T-helper 9 cell (primary cell): Measurements from ENCODE around the gene CSNK1D.
A peak's percentile ranks its signal among the peaks of the same experiment; 100 is the strongest.

Experiments used
- DNase-seq: peaks from one replicate; pipeline ENCODE4 v3.0.0-alpha.2; 2020

Gene CSNK1D

DNA sequence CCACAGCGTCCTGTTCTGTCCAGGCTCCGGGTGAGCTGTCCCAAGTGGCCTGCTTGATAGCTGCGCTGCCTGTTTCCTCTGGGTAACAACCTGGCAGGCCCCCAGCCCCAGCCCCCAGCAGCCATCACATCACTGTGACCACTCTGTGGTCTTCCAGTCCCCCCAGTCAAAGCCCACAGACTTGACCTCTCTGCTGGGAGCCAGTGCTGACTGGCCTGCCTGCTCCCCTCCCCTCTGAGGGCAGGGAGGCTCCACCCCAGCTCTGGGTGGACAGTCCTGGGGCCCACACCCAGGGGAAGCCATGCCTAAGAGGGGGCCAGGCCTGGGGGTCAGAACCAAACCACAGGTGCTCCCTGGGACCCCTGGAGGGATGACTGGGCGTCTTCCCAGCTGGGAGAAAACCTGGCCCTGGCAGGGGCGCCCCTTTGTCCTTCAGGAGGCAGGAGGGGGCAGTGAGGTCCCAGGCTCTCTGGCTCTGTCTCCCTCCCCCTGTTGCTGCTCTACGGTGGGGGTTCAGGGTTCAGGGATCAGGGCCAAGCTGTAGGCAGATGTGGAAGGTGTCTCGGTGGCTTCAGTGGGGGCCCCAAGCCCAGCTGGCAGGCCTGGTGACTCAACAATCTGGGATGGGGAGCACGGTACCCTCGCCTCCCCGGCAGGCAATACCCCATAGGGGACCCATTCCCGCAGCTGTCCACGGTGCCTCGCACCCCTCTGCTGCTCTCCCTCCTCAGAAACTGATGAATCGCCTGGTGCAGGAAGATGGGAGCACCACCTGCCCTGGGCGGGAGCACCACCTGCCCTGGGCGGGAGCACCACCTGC lies 46.5 kb downstream of the CSNK1D start:
- DNase-seq: no peak

GRCh38 chr17:82226146-82226808 lies 47.2 kb downstream of the CSNK1D start:
- DNase-seq: no peak

DNA sequence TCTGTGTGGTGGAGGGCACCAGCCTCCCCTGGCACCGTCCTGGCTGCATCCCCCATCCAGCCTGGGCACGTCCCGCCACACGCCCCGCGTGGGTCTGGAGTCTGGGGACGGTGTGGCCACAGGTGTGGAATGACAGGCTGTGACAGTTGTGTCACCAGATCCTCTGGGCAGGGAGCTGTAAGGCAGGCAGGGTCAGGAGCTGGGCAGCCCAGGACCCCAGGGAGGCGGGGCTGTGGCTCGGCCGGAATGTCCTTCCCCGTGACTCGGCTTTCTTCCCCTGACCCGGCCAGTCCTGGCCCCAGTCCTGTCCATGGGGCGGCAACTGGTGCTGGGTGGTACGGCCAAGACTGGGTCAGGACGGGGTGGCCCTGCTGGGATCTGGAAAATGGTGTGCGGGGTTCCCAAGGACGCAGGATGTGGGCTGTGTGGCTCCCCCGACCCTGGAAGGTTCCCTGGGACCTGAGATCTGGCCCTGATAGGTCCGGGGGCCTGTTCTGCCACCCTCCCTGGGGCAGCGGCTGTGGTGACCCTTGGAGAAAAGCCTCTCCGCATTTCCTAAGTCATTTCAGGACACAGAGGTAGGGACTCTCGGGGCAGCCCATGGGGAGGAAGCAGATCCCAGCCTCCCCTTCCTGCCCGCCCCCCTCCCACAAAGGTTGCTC lies 48.0 kb downstream of the CSNK1D start:
- no peak for DNase-seq

DNA sequence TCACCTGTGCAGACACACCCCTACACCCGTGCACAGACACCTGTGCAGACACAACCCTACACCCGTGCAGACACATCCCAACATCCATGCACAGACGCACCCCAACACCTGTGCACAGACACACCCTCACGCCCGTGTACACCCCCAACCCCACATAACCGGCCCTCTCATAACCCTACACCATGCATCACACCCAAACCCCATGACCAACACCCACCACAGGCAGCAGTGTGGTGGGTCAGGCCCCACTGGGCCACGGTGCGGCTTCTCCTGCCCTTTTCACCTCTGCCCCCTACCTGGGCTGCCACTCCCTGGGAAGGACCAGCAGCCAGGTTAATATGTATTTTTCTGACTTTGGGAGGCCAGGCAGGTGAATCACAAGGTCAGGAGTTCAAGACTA lies 48.8 kb downstream of the CSNK1D start:
- DNase-seq: no peak

GRCh38 chr17:82223517-82223916 lies 50.0 kb downstream of the CSNK1D start:
- DNase-seq: no peak

DNA sequence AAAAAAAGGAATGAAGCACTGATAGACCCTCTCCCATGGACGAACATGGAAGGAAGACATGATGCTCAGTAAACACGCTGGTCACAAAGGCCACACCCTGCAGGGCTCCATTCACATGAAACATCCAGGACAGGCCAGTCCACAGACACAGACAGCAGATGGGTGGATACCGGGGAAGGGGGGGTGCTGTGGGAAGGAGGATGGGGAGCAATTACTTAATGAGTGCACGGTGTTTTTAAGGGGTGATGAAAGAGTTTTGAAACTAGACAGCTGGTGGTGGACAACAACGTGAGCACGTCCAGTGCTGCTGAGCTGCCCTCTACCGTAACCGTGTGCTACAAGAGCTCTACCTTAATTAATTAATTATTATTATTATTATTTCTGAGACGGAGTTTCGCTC lies 50.7 kb downstream of the CSNK1D start:
- no peak for DNase-seq

GRCh38 chr17:82221341-82221902 lies 52.1 kb downstream of the CSNK1D start:
- DNase-seq: no peak

DNA sequence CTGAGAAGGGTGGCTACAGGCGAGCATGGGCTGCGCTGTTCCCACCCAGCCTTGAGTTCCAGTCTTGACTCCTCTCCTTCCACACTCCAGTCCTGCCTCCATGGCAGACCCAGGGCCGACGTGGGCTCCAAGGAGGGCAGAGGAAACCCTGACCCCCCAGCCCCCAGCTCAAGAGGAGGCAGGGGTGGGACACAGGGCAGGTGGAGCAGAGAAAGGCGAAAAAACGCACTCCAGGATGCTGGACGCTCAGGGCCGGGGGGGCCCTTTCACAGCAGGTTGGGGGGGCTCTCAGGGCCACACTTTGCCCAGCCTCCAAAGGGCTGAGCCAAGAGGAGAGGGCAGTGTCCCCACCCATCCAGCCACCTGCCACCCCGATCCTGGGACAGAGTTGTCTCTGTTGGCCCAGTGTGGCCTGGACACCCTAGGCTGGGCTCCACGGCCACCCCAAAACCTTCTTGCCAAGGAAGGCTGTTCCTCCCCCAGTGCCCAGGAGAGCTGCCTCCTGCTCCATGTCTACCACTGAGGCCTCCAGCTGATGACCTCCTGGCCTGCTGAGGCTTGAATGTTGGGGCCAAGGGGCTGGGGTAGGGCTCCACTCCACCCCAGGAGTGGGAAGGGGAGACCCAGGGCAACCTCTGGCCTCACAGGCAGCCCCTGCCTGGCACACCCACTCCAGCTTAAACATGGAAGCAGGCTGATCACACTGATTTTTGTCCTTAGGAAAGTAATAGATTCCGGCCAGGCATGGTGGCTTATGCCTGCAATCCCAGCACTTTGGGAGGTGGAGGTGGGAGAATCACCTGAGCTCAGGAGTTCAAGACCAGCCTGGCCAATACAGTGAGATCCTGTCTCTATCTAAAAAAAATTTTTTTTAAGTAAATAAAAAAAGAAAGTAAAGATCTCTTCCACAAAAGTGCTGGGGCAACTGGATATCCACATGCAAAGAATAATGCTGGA lies 53.5 kb downstream of the CSNK1D start:
- DNase-seq: no peak

- no peak for DNase-seq
These were observed 54.4 kb downstream of the CSNK1D start for GRCh38 chr17:82219083-82219482.

DNA sequence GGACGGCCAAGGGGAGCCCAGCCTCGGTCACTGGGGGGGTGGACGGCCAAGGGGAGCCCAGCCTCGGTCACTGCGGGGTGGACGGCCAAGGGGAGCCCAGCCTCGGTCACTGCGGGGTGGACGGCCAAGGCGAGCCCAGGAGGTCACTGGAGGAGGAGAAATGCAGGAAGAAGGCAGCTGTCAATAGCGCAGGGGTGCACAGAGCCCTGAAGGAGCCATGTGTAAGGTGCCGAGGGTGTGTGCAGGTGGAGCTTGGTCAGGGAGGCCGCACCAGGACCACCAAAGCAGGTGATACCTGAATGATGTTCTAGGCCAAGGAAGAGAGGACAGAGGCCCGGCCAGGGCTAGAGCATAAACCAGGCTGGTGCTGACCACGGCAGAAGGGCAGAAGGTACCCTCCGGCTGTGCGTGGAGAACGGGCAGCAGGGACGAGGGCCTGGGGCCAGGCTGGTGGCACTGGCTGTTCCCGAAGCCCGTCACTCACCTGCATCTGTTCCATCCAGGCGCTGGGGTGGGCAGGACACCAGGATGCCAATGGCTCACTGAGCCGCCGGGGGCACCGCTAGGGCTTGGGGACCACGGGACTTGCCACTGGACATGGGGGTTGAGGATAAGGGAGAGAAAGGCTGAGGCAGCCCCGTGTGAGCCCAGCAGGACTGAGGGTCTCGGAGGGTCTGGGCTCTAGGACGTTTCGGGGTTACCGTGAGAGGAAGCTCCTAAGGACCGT lies 55.0 kb downstream of the CSNK1D start:
- no peak for DNase-seq

DNA sequence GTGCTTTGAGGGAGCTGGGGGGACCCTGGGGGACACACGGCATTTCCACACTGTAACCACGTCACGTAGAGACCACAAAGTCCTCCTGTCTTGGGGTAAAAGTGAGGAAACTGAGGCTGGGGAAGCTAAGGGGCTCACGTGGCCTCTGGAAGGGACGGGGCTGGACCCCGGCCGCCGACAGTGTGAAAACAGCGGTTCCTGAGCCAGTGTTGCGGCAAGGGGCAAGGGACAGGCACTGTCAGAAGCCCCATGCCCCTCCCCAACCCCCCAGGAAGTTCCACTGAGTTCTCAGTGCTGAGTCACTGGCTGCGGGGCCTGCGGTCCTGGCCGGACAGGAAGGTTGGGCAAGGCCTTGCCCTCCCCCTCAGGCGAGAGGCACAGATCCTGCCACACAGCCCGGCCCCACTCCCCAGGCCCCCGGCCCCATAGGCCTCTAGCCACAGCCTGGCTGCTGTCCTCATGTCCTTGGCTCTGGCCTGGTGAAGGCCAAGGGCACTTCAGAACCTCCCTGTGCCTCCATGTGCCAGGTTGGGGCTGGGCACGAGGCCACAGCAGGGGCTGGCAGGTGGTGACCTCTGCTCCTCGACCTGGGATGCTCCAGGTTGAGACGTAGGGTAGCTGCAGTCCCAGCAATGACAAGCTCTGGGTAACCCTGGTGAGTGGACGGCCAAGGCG lies 55.8 kb downstream of the CSNK1D start:
- DNase-seq: no peak

DNA sequence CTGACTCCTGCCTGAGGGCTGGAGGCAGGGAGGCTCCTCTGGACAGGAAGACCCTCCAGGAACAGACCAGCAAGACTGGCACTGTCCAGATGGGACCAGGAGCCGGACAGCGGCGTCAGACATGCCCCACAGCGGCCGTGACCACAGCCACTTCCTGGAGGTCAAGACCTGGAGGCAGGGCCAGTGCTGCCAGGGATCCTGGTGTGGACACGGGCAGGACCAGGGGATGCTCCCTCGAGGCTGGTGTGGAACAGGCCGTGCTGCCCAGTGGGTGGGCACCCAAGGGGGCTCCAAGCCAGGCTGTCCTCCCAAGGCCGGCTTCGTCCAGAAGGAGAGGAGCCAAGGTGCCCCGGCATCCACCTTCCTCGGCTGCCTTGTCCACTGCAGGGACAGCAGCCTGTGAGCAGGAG lies 56.4 kb downstream of the CSNK1D start:
- DNase-seq: no peak

- peak; percentile 44 for DNase-seq
These were observed 57.0 kb downstream of the CSNK1D start for GRCh38 chr17:82216301-82217119.

DNA sequence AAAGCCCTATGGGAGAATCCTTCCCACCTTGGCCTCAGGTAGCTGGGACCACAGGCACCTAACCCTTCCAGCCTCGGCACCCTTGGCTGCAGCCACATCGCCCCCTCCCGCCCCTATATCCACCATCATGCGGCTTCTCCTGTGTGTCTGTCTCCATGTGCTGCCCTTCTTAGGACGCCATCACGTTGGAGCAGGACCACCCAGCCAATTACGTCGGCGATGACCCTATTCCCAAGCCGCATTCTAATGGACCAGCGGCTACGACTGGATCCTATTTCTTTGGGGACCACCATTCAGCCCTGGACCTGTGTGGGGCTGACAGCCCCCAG lies 57.6 kb downstream of the CSNK1D start:
- no peak for DNase-seq

DNA sequence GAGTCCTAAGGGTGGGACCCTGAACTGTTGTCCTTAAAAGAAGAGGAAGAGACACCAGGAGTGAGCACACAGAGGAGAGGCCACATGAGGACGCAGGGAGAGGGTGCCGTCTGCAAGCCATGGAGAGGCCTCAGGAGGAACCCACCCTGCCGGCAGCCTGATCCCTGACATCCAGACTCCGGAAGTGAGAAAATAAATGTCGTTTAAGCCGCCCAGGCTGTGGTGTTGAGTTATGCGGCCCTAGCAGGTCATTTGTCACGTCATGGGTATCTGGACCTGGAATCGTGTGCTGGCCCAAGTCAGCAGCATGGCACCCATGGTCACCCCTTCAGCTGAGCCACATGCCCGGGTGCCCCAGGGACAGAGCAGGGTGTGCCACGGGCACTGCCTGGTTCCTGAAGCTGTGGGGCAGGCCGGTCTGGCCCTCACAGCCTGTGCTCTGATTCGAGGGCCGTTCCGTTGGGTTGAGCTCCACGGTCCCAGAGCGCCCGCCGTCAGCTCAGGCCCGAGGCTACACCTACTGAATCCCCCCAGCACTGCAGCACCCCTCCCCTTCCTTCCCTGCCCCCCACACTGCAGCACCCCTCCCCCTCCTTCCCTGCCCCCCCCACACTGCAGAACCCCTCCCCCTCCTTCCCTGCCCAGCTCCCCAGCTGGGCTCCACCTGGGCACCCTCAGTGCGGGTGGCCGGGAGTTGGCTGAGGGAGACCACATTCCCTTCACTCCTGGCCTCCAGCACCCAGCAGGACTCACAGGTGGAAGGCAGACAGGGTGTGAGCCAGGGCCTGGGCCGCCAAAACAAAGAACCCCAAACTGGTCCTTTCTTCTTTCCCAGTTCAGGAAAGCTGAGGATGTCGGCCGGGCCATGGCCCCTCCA lies 58.2 kb downstream of the CSNK1D start:
- no peak for DNase-seq

DNA sequence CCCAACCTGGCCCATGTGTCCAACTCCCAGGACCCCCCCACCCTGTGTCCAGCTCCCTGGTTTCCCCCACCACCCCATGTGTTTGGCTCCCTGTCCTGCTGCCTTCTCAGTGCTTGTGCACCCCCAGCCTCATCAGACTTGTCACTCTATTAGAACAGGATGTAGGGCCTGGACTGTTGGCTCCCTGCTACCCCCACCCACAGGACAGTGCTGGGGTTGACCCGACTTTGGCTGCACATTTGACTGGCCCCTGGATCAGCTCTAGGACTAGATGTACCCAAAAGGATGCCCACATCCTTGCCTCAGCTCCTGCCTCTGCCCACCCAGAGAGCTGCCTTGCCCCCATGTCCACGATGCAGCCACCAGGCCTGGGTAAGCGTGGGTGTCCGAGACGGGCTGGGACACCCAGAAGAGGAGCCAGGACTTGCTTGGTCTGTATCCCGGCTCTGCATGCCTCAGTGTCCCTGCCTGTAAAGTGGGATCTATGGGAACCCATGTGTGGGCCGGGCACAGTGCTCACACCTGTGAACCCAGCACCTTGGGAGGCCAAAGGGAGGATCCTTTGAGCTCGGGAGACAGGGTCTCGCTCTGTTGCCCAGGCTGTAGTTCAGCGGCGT lies 59.4 kb downstream of the CSNK1D start:
- no peak for DNase-seq

GRCh38 chr17:82213251-82214011 lies 60.1 kb downstream of the CSNK1D start:
- DNase-seq: peak; percentile 53
